ENCODE data around the gene LYL1. TPM values are rescaled to one million over a fixed set of nuclear protein-coding genes. Genes with fewer than 3 reads are reported as not detected.

The LYL1 gene
- total RNA-seq, 1 donor from 2014 or later: 3.3 TPM

DNA sequence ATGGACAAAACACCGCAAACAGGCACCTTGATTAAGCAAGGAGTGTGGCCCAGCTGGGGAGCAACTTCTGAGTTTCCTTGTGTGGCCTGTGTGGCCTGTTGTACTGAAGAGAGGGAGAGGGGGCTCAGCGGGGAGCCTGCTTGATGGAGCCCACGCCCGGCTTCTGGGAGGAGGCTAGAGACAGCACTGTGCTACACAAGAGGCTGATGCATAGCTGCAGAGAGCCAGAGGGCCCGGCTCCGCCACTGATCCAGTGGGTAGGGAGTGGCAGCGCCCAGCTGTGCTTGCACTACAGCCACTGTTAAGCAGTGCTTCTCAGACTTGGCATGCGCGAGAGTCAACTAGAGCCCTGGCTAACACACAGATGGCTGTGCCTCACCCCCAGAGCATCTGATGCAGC is 19.0 kb downstream of the LYL1 start:
- TF ChIP-seq, protein P1, sequence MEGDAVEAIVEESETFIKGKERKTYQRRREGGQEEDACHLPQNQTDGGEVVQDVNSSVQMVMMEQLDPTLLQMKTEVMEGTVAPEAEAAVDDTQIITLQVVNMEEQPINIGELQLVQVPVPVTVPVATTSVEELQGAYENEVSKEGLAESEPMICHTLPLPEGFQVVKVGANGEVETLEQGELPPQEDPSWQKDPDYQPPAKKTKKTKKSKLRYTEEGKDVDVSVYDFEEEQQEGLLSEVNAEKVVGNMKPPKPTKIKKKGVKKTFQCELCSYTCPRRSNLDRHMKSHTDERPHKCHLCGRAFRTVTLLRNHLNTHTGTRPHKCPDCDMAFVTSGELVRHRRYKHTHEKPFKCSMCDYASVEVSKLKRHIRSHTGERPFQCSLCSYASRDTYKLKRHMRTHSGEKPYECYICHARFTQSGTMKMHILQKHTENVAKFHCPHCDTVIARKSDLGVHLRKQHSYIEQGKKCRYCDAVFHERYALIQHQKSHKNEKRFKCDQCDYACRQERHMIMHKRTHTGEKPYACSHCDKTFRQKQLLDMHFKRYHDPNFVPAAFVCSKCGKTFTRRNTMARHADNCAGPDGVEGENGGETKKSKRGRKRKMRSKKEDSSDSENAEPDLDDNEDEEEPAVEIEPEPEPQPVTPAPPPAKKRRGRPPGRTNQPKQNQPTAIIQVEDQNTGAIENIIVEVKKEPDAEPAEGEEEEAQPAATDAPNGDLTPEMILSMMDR (IDR thresholded peaks at IDR 0.05; ENCODE audit: insufficient read depth, low read length, poor library complexity, severe bottlenecking): no peak
- no peaks in the 10 kb centered on the region for H3K36me3 ChIP-seq (ENCODE audit: control insufficient read depth, insufficient read depth, low read length)

DNA sequence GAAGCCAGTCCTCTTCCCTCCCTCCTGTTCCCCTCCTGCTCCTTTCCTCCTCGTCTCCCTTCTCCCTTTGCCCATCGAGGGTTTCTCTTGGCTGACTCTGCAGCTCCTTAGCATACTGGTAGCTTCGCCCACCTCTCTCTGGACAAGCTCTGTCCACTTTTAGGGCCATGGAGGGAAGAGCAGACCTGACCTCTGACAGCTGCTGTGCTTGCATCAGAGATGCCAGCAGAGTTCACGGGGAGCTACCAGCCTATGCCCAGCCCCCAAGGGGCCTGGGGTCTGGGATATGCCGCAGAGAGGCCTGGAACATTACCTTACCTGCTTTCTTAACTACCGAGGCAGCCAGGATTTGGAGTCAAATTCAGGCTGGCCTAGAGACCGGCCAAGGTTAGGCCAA is 19.7 kb downstream of the LYL1 start:
- TF ChIP-seq, protein P1 (IDR thresholded peaks at IDR 0.05; ENCODE audit: insufficient read depth, low read length, poor library complexity, severe bottlenecking): no peak
- H3K36me3 ChIP-seq (ENCODE audit: control insufficient read depth, insufficient read depth, low read length): no peaks in the 10 kb centered on the region

More for the DNA sequence above, 19.0 kb downstream of the LYL1 start:
- Histone ChIP-seq H3K4me3 (ENCODE audit: low read depth, low read length) (no peak overlapping the region), H3K27me3 (ENCODE audit: control insufficient read depth, insufficient read depth, low read length) (no peaks in the 10 kb centered on the region)
- no peak for DNase-seq (ENCODE audit: low read depth)

DNA sequence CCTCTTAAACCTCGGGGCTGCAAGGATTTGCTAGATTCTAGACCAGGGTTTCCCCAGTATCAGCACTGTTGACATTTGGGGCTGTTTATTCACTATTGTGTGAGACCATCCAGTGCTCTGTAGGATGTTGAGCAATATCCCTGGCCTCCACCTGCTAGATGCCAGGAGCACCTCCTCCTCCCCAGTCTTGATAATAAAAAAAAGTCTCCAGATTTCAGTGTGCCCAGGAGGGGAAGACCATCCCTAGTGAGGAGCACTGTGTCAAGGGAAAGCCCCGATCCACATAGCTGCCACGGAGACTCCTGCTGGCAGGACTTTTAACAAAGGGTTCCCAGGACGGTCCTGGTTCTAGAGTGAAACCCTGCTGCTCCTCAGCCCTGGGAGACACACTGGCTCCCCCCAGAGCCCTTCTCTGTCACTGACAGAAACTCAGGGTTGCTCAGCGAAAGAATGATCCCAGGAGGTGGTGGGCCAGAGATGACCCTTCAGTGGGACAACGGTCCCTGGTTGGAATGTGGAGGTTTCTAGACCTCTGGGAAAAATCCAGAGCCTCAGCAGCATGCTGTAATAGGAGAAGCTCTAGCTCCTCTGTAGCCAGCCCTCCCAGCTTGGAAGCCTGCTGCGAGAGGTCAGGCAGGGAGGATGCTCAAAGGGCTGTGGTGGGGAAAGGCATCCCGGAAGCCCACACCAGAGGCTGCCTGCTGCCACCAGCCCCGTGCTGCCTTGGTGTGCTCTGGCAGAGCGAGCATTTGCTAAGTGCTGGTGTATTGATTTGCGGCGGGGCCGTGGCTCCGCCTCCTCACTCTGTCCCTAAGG is 20.3 kb downstream of the LYL1 start:
- DNase-seq (ENCODE audit: low read depth): no peak
- TF ChIP-seq, protein P1 (IDR thresholded peaks at IDR 0.05; ENCODE audit: insufficient read depth, low read length, poor library complexity, severe bottlenecking): peak; percentile 54

More for the DNA sequence above, 19.7 kb downstream of the LYL1 start:
- DNase-seq (ENCODE audit: low read depth): no peak
- no peak overlapping the region for H3K4me3 ChIP-seq (ENCODE audit: low read depth, low read length)
- H3K27me3 ChIP-seq (ENCODE audit: control insufficient read depth, insufficient read depth, low read length): no peaks in the 10 kb centered on the region

DNA sequence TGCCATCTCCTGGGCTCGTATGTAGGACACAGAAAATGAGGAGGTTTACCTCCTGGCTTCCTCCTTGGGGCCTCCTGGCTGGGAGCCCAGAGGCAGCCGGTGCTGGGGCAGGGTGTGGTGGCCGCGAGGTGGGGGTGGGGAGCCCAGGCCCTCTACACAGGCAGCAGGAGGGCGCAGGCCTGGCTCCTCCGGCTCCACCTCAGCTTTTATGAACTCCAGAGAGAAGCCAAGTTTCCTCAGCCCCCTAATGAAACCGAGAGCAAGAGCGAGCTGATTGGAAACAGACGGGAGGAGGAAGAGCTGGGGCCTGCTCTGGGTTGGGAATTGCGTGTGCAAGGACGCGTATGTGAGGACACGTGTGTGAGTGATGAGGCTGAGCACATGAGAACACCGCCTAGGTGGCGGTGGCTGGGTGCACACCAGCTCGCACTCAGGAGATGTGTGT is 23.1 kb downstream of the LYL1 start:
- no peaks in the 10 kb centered on the region for H3K27me3 ChIP-seq (ENCODE audit: control insufficient read depth, insufficient read depth, low read length)
- TF ChIP-seq, protein P1 (IDR thresholded peaks at IDR 0.05; ENCODE audit: insufficient read depth, low read length, poor library complexity, severe bottlenecking): no peak
- H3K4me3 ChIP-seq (ENCODE audit: low read depth, low read length): no peak overlapping the region
- H3K36me3 ChIP-seq (ENCODE audit: control insufficient read depth, insufficient read depth, low read length): peaks cover 2% of the 10 kb centered on the region
- no peak for DNase-seq (ENCODE audit: low read depth)

More for the DNA sequence above, 20.3 kb downstream of the LYL1 start:
- Histone ChIP-seq H3K27me3 (ENCODE audit: control insufficient read depth, insufficient read depth, low read length) (no peaks in the 10 kb centered on the region), H3K36me3 (ENCODE audit: control insufficient read depth, insufficient read depth, low read length) (no peaks in the 10 kb centered on the region), H3K4me3 (ENCODE audit: low read depth, low read length) (no peak overlapping the region)

DNA sequence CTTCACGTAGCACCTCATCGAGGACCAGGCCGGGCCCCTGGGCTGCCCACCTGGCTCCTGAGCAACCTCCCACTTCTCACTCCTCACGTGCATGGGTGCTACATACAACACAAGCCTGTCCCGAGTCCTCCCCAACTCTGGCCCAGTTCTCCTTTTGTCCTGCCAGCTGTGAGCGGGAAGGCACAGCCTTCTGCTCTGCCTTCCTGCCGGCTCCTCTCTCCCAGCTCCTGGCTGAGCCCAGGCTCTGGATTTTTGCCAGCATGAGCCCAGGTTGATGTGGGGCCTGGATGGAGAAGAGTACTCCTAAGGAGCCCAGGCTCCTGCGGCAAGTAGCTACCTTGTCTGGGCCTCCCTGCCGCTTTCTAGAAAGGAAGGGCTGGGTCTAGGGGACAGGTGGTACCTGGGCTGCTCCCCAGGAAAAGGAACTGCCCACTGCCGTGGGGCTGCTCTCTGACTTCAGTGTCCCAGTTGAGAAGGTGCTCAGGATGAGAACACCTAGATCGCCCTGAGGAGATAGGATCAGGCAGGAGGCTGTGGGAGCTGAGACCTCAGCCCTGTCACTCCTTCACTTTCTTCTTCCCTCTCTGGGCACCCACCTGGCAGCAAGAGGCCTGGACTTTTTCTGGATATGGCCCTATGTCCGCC is 23.6 kb downstream of the LYL1 start:
- TF ChIP-seq, protein P1 (IDR thresholded peaks at IDR 0.05; ENCODE audit: insufficient read depth, low read length, poor library complexity, severe bottlenecking): no peak
- no peaks in the 10 kb centered on the region for H3K27me3 ChIP-seq (ENCODE audit: control insufficient read depth, insufficient read depth, low read length)
- H3K4me3 ChIP-seq (ENCODE audit: low read depth, low read length): no peak overlapping the region
- peaks cover 2% of the 10 kb centered on the region for H3K36me3 ChIP-seq (ENCODE audit: control insufficient read depth, insufficient read depth, low read length)
- DNase-seq (ENCODE audit: low read depth): no peak

Data from kidney epithelial cell (primary cell).